H9 (cell line): Measurements from ENCODE around the gene PDE1A. TPM values are rescaled to one million over a fixed set of nuclear protein-coding genes. Genes with fewer than 3 reads are reported as not detected.

ENCODE experiments used
- DNase-seq: peaks from one replicate; pipeline ENCODE4 v3.0.0-alpha.2; 2017
- H2AFZ ChIP-seq: one replicate; pipeline ENCODE4 v1.6.1; 2013; ENCODE audit warnings: mild to moderate bottlenecking, low read length, control low read depth, moderate library complexity
- H2AK5ac ChIP-seq: 2 replicates; pipeline ENCODE4 v1.6.1; 2013; ENCODE audit warnings: low read length, control low read depth, mixed read lengths; ENCODE audit not compliant: insufficient read length
- H2BK120ac ChIP-seq: one replicate; pipeline ENCODE4 v1.6.1; 2013; ENCODE audit warnings: low read depth, mild to moderate bottlenecking, low read length, control low read depth, inconsistent platforms; ENCODE audit not compliant: poor library complexity, severe bottlenecking
- H2BK12ac ChIP-seq: 2 replicates; pipeline ENCODE4 v1.6.1; 2013; ENCODE audit warnings: low read length, control low read depth, mixed read lengths, low read depth; ENCODE audit not compliant: insufficient read length
- H2BK15ac ChIP-seq: 2 replicates; pipeline ENCODE4 v1.6.1; 2013; ENCODE audit warnings: low read depth, low read length, control low read depth
- H2BK20ac ChIP-seq: one replicate; pipeline ENCODE4 v1.6.1; 2013; ENCODE audit warnings: low read depth, mild to moderate bottlenecking, low read length, control low read depth, inconsistent platforms; ENCODE audit not compliant: poor library complexity, severe bottlenecking
- H2BK5ac ChIP-seq: 2 replicates; pipeline ENCODE4 v1.6.1; 2013; ENCODE audit warnings: low read length, control low read depth, mixed read lengths; ENCODE audit not compliant: insufficient read length
- H3K14ac ChIP-seq: 2 replicates; pipeline ENCODE4 v1.6.1; 2013; ENCODE audit warnings: low read length, control low read depth; ENCODE audit not compliant: insufficient read depth
- H3K18ac ChIP-seq: 2 replicates; pipeline ENCODE4 v1.6.1; 2013; ENCODE audit warnings: low read depth, mild to moderate bottlenecking, mixed read lengths, low read length, control low read depth; ENCODE audit not compliant: insufficient read length
- H3K23ac ChIP-seq: 2 replicates; pipeline ENCODE4 v1.6.1; 2013; ENCODE audit warnings: low read length, control low read depth, mixed read lengths, low read depth; ENCODE audit not compliant: insufficient read length
- H3K23me2 ChIP-seq: 2 replicates; pipeline ENCODE4 v1.6.1; 2013; ENCODE audit warnings: low read depth, mild to moderate bottlenecking, mixed read lengths, low read length, control low read depth; ENCODE audit not compliant: insufficient read length, poor library complexity, severe bottlenecking
- H3K27ac ChIP-seq: 2 replicates; pipeline ENCODE4 v1.5.1; 2013; ENCODE audit warnings: low read length, control low read depth, mixed read lengths, low read depth; ENCODE audit not compliant: insufficient read length
- H3K27me3 ChIP-seq: 2 replicates; pipeline ENCODE4 v1.6.1; 2013; ENCODE audit warnings: low read length, control low read depth, inconsistent platforms; ENCODE audit not compliant: insufficient read depth
- H3K4ac ChIP-seq: 2 replicates; pipeline ENCODE4 v1.6.1; 2013; ENCODE audit warnings: low read depth, mild to moderate bottlenecking, control low read depth, inconsistent platforms, low read length, moderate library complexity
- H3K4me1 ChIP-seq: 2 replicates; pipeline ENCODE4 v1.6.1; 2013; ENCODE audit warnings: low read length, control low read depth, inconsistent platforms; ENCODE audit not compliant: insufficient read depth
- H3K4me2 ChIP-seq: 2 replicates; pipeline ENCODE4 v1.6.1; 2013; ENCODE audit warnings: low read length, control low read depth, mixed read lengths; ENCODE audit not compliant: insufficient read length, insufficient read depth
- H3K56ac ChIP-seq: 2 replicates; pipeline ENCODE4 v1.6.1; 2013; ENCODE audit warnings: low read depth, mild to moderate bottlenecking, mixed read lengths, low read length, control low read depth; ENCODE audit not compliant: insufficient read length
- H3K79me1 ChIP-seq: 2 replicates; pipeline ENCODE4 v1.6.1; 2013; ENCODE audit warnings: low read depth, mild to moderate bottlenecking, moderate library complexity, low read length, control low read depth, inconsistent platforms; ENCODE audit not compliant: insufficient read depth, poor library complexity, severe bottlenecking
- H3K79me2 ChIP-seq: 2 replicates; pipeline ENCODE4 v1.6.1; 2013; ENCODE audit warnings: low read length, control low read depth, inconsistent platforms; ENCODE audit not compliant: insufficient read depth
- H3K9ac ChIP-seq: 2 replicates; pipeline ENCODE4 v1.6.1; 2013; ENCODE audit warnings: low read length, control low read depth, mixed read lengths; ENCODE audit not compliant: insufficient read length; ENCODE audit errors: extremely low read depth
- H3K9me3 ChIP-seq: one replicate; pipeline ENCODE4 v1.6.1; 2013; ENCODE audit warnings: low read depth, low read length, inconsistent platforms; ENCODE audit not compliant: control insufficient read depth
- H3T11ph ChIP-seq: one replicate; pipeline ENCODE4 v1.6.1; 2013; ENCODE audit warnings: mild to moderate bottlenecking, low read length, control low read depth, inconsistent platforms
- H4K20me1 ChIP-seq: one replicate; pipeline ENCODE4 v1.6.1; 2013; ENCODE audit not compliant: control insufficient read depth, insufficient read length, insufficient read depth
- H4K5ac ChIP-seq: 2 replicates; pipeline ENCODE4 v1.6.1; 2013; ENCODE audit warnings: low read depth, mild to moderate bottlenecking, mixed read lengths, low read length, control low read depth; ENCODE audit not compliant: insufficient read length
- H4K8ac ChIP-seq: replicated peaks from 2 replicates; pipeline ENCODE4 v1.6.1; 2013; ENCODE audit warnings: low read length, control low read depth, mixed read lengths, low read depth; ENCODE audit not compliant: insufficient read length
- H4K91ac ChIP-seq: 2 replicates; pipeline ENCODE4 v1.6.1; 2013; ENCODE audit warnings: low read depth, mild to moderate bottlenecking, moderate library complexity, mixed read lengths, low read length, control low read depth; ENCODE audit not compliant: insufficient read length
- H3K27ac Mint-ChIP-seq, 3 experiments: 2 replicates in 2 of 3; 3 replicates in 1 of 3; pipeline ENCODE4 v1.8.0; 2020 to 2021; ENCODE audit warnings: mixed read lengths in 3 of 3, mild to moderate bottlenecking in 1 of 3, moderate library complexity in 1 of 3
- H3K27me3 Mint-ChIP-seq: 2 replicates; pipeline ENCODE4 v1.8.0; 2021; ENCODE audit warnings: low read depth, mild to moderate bottlenecking, moderate library complexity, mixed read lengths
- H3K36me3 Mint-ChIP-seq, 3 experiments: 2 replicates in 2 of 3; 3 replicates in 1 of 3; pipeline ENCODE4 v1.8.0; 2020 to 2021; ENCODE audit warnings: low read depth in 3 of 3, mixed read lengths in 3 of 3; ENCODE audit not compliant: insufficient read depth in 1 of 3
- H3K4me1 Mint-ChIP-seq, 2 experiments: 2 replicates each; pipeline ENCODE4 v1.8.0; 2020; ENCODE audit warnings: mixed read lengths in 2 of 2
- H3K4me3 Mint-ChIP-seq, 2 experiments: 2 replicates in 1 of 2; 3 replicates in 1 of 2; pipeline ENCODE4 v1.8.0; 2020 to 2021; ENCODE audit warnings: mild to moderate bottlenecking in 2 of 2, mixed read lengths in 2 of 2, moderate library complexity in 1 of 2
- H3K9me3 Mint-ChIP-seq, 2 experiments: 2 replicates in 1 of 2; 3 replicates in 1 of 2; pipeline ENCODE4 v1.8.0; 2020; ENCODE audit warnings: mild to moderate bottlenecking in 2 of 2, mixed read lengths in 2 of 2, moderate library complexity in 1 of 2
- CTCF ChIP-seq: fragments of 200-600 bp; sonication (generic); conservative IDR thresholded peaks from 3 replicates; pipeline ENCODE4 v1.8.0; 2021; ENCODE audit warnings: antibody characterized with exemption, mild to moderate bottlenecking
- WGBS: extraction: QIAGEN DNeasy Blood & Tissue Kit; methylation state at CpG from one replicate; pipeline ENCODE4 v1.1.7; 2013; ENCODE audit warnings: missing lambda C conversion rate, low lambda C conversion rate, mixed read lengths; ENCODE audit not compliant: insufficient read length; ENCODE audit errors: extremely low coverage; 5-methylcytosine and 5-hydroxymethylcytosine counted together
- total RNA-seq: library from RNA; stranded (reverse); gene quantifications from 2 replicates; pipeline ENCODE4 v1.2.1, GENCODE V29; 2021

Gene PDE1A
- total RNA-seq, 1 experiment from 2014 or later, result 0.11 TPM

DNA sequence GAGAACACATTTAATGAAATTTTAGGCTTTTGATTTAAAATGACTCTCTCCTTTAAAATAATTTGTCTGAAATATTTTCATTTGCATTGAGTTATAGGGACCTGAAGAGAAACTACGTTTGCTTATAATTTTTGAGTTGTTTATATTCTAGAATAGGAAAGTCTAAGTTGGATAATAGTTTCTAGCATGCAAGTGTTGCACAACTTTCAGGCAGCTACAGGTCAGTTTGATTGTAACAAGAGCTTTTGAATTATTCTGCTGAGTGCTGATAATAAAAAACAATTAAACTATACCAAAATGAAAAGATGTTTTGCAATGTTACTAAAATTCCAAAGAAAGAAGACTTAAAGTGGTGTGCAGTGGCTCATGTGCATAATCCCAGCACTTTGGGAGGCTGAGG lies 71.0 kb downstream of the PDE1A start:
- no CpG with 5 or more reads among the region's 1 CpG for WGBS

More for the DNA sequence above, 71.0 kb downstream of the PDE1A start:
- Histone ChIP-seq H2BK20ac (no peak overlapping the region), H3K27ac (no peak overlapping the region), H3K23me2 (no peaks in the 10 kb centered on the region), H2BK5ac (no peak overlapping the region), H2BK120ac (no peak overlapping the region), H3K79me2 (no peaks in the 10 kb centered on the region), H3K4me2 (no peak overlapping the region), H3T11ph (no peak overlapping the region), H2AK5ac (no peak overlapping the region), H4K8ac (no peak overlapping the region), H2AFZ (no peak overlapping the region), H3K79me1 (no peaks in the 10 kb centered on the region), H3K27me3 (no peaks in the 10 kb centered on the region), H3K4ac (no peak overlapping the region), H2BK12ac (no peak overlapping the region), H4K91ac (no peak overlapping the region), H2BK15ac (no peak overlapping the region), H3K56ac (no peak overlapping the region), H4K20me1 (no peaks in the 10 kb centered on the region), H3K4me1 (no peaks in the 10 kb centered on the region), H3K9ac (no peak overlapping the region), H3K9me3 (no peaks in the 10 kb centered on the region), H4K5ac (no peak overlapping the region), H3K14ac (no peak overlapping the region), H3K23ac (no peak overlapping the region), H3K18ac (no peak overlapping the region)
- no peaks in the 10 kb centered on the region for H3K36me3 Mint-ChIP-seq
- no peaks in the 10 kb centered on the region for H3K27me3 Mint-ChIP-seq
- no peak overlapping the region for H3K4me3 Mint-ChIP-seq
- no peaks in the 10 kb centered on the region for H3K4me1 Mint-ChIP-seq
- no peaks in the 10 kb centered on the region for H3K9me3 Mint-ChIP-seq
- no peak for TF ChIP-seq CTCF
- no peak for DNase-seq
- H3K27ac Mint-ChIP-seq, result no peak overlapping the region
